K562 (cell line): ENCODE results near the gene TAMALIN. TPM values are rescaled to one million over a fixed set of nuclear protein-coding genes. Genes with fewer than 3 reads are reported as not detected.

Source experiments
- BCOR ChIP-seq: fragments of 450-650 bp; IDR thresholded peaks from 2 replicates; pipeline ENCODE4 v1.6.1; 2016
- NR3C1 ChIP-seq: sonication (generic); formaldehyde crosslinking; IDR thresholded peaks from 2 replicates; pipeline ENCODE4 v1.8.1; 2022; ENCODE audit warnings: missing genetic modification reagents
- RBM25 ChIP-seq: fragments of 200-400 bp; formaldehyde crosslinking; IDR thresholded peaks from 2 replicates; pipeline ENCODE4 v1.6.1; 2018; ENCODE audit warnings: low read length, low read depth, moderate library complexity; ENCODE audit not compliant: severe bottlenecking
- TAF15 ChIP-seq: fragments of 200-400 bp; formaldehyde crosslinking; IDR thresholded peaks from 2 replicates; pipeline ENCODE4 v1.6.1; 2017; ENCODE audit warnings: mild to moderate bottlenecking, low read depth, low read length, moderate library complexity
- TAL1 ChIP-seq: fragments of 450-650 bp; IDR thresholded peaks from 2 replicates; pipeline ENCODE4 v1.6.1; 2016; ENCODE audit warnings: mild to moderate bottlenecking
- TCFL5 ChIP-seq: fragments of 250-450 bp; sonication (Bioruptor Pico); conservative IDR thresholded peaks from 2 replicates; pipeline ENCODE4 v1.6.1; 2021; ENCODE audit warnings: mild to moderate bottlenecking, moderate library complexity, matching md5 sums
- ZNF431 ChIP-seq: sonication (generic); formaldehyde crosslinking; IDR thresholded peaks from 2 replicates; pipeline ENCODE4 v1.8.0; 2022; ENCODE audit warnings: mild to moderate bottlenecking, missing genetic modification reagents
- ZNF551 ChIP-seq: fragments of 250-450 bp; sonication (Bioruptor Pico); IDR thresholded peaks from 2 replicates; pipeline ENCODE4 v1.5.0; 2021; ENCODE audit warnings: mild to moderate bottlenecking, moderate library complexity
- polyA plus RNA-seq, 8 experiments: library from polyadenylated mRNA; depleted of rRNA in 4 of 8; stranded (reverse) in 5 of 8; unstranded in 3 of 8; fragments of >200 nt; fragmentation: Nextera tagmentation in 2 of 8; fragmentation: Illumina TruSeq in 1 of 8; extraction: Ambion mirVana in 2 of 8; extraction: Trizol in 1 of 8; gene quantifications; 2 replicates each; pipeline versions ENCODE4 v1.2.1 to v1.2.3, GENCODE V29; 2011 to 2014; ENCODE audit warnings: inconsistent platforms in 1 of 8, missing spikeins in 1 of 8
- total RNA-seq, 7 experiments: library from RNA; depleted of rRNA in 6 of 7; stranded (reverse); fragments of >200 nt in 6 of 7; fragmentation: Illumina TruSeq in 2 of 7; extraction: Trizol in 2 of 7; gene quantifications; 2 replicates each; pipeline versions ENCODE4 v1.2.1 to v1.2.3, GENCODE V29; 2011 to 2021; ENCODE audit warnings: low replicate concordance in 1 of 7
- TF ChIP-seq, protein P1 (sequence below): fragments of 450-650 bp; formaldehyde crosslinking; IDR thresholded peaks from 2 replicates; pipeline ENCODE4 v1.4.0; 2020; ENCODE audit warnings: mild to moderate bottlenecking, moderate library complexity
- TF ChIP-seq, protein P2 (sequence below): fragments of 450-650 bp; conservative IDR thresholded peaks from 2 replicates; pipeline ENCODE4 v1.6.1; 2016; ENCODE audit warnings: missing genetic modification characterization, low read depth, mild to moderate bottlenecking, missing compliant biosample characterization, moderate library complexity
- TF ChIP-seq, protein P3 (sequence below): fragments of 250-450 bp; sonication (Bioruptor Pico); IDR thresholded peaks from 2 replicates; pipeline ENCODE4 v1.8.0; 2022; ENCODE audit warnings: inconsistent platforms
- TF ChIP-seq, protein P4 (sequence below): IDR thresholded peaks from 2 replicates; pipeline ENCODE4 v1.6.1; 2011; ENCODE audit warnings: borderline replicate concordance, low read depth, mild to moderate bottlenecking, moderate library complexity, low read length; ENCODE audit not compliant: insufficient read depth, poor library complexity, severe bottlenecking
- TF ChIP-seq, protein P5 (sequence below): fragments of 250-450 bp; sonication (Bioruptor Pico); IDR thresholded peaks from 2 replicates; pipeline ENCODE4 v1.6.1; 2021; ENCODE audit warnings: mild to moderate bottlenecking

The TAMALIN gene
- total and polyA plus RNA-seq, 9 of the 15 experiments (the other 6 are each of a cell fraction or from before 2014, with no cell fraction given) = 0.74 to 2.2 (median 1.5) TPM; not detected in 2

DNA sequence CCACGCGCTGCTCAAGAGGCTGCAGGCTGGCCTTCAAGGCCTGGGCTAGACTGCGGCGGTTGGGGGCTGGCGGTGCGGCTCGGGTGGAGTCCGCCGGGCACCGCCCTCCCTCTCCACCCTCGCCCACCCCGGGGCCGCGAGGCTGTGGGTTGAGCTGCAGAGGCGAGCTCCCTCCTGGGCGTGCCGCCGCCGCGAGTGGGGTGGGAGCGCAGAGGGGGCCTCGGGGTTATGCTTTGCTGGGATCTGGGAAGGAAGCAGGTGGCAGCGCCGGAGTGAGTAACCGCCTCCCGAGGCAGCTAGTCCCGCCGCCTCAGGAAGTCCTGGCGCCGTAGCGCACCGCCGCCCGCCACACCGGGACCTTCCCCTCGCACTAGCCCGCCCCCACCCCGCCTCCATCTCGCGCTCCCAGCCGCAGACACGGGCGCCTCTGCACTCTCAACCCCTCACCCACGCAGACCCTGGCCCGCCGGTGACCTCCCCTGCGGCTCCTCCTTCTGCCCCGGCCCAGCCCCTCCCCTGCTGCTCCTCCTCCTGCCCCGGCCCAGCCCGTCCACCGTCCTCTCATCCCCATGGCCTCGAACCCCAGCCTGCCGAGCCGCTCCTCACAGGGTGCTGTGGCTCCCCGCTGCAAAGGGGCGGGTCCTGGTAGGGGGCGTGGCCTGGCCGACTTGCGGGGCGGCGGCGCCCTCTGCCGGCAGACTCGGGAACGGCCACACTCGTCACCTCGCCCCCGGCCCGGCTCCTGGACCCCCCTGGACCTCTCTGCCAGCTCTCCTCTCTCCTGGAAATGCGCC is 16.6 kb downstream of the TAMALIN start (continued):
- TF ChIP-seq, protein P1, sequence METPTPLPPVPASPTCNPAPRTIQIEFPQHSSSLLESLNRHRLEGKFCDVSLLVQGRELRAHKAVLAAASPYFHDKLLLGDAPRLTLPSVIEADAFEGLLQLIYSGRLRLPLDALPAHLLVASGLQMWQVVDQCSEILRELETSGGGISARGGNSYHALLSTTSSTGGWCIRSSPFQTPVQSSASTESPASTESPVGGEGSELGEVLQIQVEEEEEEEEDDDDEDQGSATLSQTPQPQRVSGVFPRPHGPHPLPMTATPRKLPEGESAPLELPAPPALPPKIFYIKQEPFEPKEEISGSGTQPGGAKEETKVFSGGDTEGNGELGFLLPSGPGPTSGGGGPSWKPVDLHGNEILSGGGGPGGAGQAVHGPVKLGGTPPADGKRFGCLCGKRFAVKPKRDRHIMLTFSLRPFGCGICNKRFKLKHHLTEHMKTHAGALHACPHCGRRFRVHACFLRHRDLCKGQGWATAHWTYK = peak; percentile 56; the same call in 1 of the 2 replicates
- TF ChIP-seq, protein P2, sequence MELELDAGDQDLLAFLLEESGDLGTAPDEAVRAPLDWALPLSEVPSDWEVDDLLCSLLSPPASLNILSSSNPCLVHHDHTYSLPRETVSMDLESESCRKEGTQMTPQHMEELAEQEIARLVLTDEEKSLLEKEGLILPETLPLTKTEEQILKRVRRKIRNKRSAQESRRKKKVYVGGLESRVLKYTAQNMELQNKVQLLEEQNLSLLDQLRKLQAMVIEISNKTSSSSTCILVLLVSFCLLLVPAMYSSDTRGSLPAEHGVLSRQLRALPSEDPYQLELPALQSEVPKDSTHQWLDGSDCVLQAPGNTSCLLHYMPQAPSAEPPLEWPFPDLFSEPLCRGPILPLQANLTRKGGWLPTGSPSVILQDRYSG (tag) = no peak
- TF ChIP-seq, protein P3, sequence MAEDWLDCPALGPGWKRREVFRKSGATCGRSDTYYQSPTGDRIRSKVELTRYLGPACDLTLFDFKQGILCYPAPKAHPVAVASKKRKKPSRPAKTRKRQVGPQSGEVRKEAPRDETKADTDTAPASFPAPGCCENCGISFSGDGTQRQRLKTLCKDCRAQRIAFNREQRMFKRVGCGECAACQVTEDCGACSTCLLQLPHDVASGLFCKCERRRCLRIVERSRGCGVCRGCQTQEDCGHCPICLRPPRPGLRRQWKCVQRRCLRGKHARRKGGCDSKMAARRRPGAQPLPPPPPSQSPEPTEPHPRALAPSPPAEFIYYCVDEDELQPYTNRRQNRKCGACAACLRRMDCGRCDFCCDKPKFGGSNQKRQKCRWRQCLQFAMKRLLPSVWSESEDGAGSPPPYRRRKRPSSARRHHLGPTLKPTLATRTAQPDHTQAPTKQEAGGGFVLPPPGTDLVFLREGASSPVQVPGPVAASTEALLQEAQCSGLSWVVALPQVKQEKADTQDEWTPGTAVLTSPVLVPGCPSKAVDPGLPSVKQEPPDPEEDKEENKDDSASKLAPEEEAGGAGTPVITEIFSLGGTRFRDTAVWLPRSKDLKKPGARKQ (CRISPR knock-in tag) = no peak
- TF ChIP-seq TCFL5 (CRISPR knock-in tag) (no peak), RBM25 (peak; percentile 51), TAL1 (no peak), ZNF551 (CRISPR knock-in tag) (no peak), NR3C1 (CRISPR knock-in tag) (peak; percentile 65; the same call in 1 of the 2 replicates), ZNF431 (CRISPR knock-in tag) (0 out of 2 replicates have a peak, but pooled peaks have one; percentile 19), TAF15 (no peak), BCOR (0 out of 2 replicates have a peak, but pooled peaks have one; percentile 14)
- TF ChIP-seq, protein P4, sequence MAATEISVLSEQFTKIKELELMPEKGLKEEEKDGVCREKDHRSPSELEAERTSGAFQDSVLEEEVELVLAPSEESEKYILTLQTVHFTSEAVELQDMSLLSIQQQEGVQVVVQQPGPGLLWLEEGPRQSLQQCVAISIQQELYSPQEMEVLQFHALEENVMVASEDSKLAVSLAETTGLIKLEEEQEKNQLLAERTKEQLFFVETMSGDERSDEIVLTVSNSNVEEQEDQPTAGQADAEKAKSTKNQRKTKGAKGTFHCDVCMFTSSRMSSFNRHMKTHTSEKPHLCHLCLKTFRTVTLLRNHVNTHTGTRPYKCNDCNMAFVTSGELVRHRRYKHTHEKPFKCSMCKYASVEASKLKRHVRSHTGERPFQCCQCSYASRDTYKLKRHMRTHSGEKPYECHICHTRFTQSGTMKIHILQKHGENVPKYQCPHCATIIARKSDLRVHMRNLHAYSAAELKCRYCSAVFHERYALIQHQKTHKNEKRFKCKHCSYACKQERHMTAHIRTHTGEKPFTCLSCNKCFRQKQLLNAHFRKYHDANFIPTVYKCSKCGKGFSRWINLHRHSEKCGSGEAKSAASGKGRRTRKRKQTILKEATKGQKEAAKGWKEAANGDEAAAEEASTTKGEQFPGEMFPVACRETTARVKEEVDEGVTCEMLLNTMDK = peak; percentile 34
- TF ChIP-seq, protein P5, sequence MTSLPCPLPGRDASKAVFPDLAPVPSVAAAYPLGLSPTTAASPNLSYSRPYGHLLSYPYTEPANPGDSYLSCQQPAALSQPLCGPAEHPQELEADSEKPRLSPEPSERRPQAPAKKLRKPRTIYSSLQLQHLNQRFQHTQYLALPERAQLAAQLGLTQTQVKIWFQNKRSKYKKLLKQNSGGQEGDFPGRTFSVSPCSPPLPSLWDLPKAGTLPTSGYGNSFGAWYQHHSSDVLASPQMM (CRISPR knock-in tag) = no peak
